NCI-H2081 treated with DMSO at 0.1 percent for 48 hours (cell line): ENCODE measurements around the gene PPP4R3B.
"Not testable (repeated sequence)": the region's sequence is repeated elsewhere in the genome, so short reads cannot be mapped to it uniquely, and the experiment has no call there.

Experiments
- DNase-seq: peaks from one replicate; lab custom pipeline; 2025; lab: John Stamatoyannopoulos, UW

The PPP4R3B gene

GRCh38 chr2:55595536-55595935 is 21.9 kb downstream of the PPP4R3B start:
- no peak for DNase-seq

GRCh38 chr2:55592130-55592529 is 25.3 kb downstream of the PPP4R3B start:
- DNase-seq: no peak

GRCh38 chr2:55590810-55591440 is 26.5 kb downstream of the PPP4R3B start:
- no peak for DNase-seq

- no peak for DNase-seq
Observed at GRCh38 chr2:55585451-55586080, 31.9 kb downstream of the PPP4R3B start.

- no peak for DNase-seq
Observed at GRCh38 chr2:55581874-55582547, 35.4 kb downstream of the PPP4R3B start.

- no peak for DNase-seq
Observed at GRCh38 chr2:55581435-55581834, 36.0 kb downstream of the PPP4R3B start.

GRCh38 chr2:55569002-55569401 is 48.4 kb downstream of the PPP4R3B start:
- DNase-seq: not testable (repeated sequence)

- no peak for DNase-seq
Observed at GRCh38 chr2:55567298-55567697, 50.1 kb downstream of the PPP4R3B start.

GRCh38 chr2:55565613-55566012 is 51.8 kb downstream of the PPP4R3B start:
- no peak for DNase-seq

GRCh38 chr2:55560855-55561254 is 56.6 kb downstream of the PPP4R3B start:
- DNase-seq: no peak

- no peak for DNase-seq
Observed at GRCh38 chr2:55556809-55557208, 60.6 kb downstream of the PPP4R3B start.

GRCh38 chr2:55555977-55556376 is 61.4 kb downstream of the PPP4R3B start:
- DNase-seq: no peak

GRCh38 chr2:55553321-55553720 is 64.1 kb downstream of the PPP4R3B start:
- DNase-seq: no peak

- no peak for DNase-seq
Observed at GRCh38 chr2:55550368-55551102, 66.9 kb downstream of the PPP4R3B start.

GRCh38 chr2:55547679-55548078 is 69.7 kb downstream of the PPP4R3B start:
- not testable (repeated sequence) for DNase-seq

GRCh38 chr2:55547001-55547400 is 70.4 kb downstream of the PPP4R3B start:
- DNase-seq: no peak

- DNase-seq: no peak
Observed at GRCh38 chr2:55530539-55531081, 86.8 kb downstream of the PPP4R3B start.

GRCh38 chr2:55526174-55526573 is 91.2 kb downstream of the PPP4R3B start:
- DNase-seq: no peak

GRCh38 chr2:55524884-55525437 is 92.5 kb downstream of the PPP4R3B start:
- no peak for DNase-seq

- DNase-seq: no peak
Observed at GRCh38 chr2:55519938-55520885, 97.2 kb downstream of the PPP4R3B start.

GRCh38 chr2:55518841-55519165 is 98.6 kb downstream of the PPP4R3B start:
- DNase-seq: peak; percentile 20
